GM19238 (cell line): ENCODE measurements around the gene KAT8.
"Not testable (repeated sequence)": the region's sequence is repeated elsewhere in the genome, so short reads cannot be mapped to it uniquely, and the experiment has no call there.

Experiments used
- DNase-seq: peaks from one replicate; pipeline ENCODE4 v3.0.0; 2011; ENCODE audit warnings: low spot score; ENCODE audit not compliant: insufficient read length

The KAT8 gene

GRCh38 chr16:31131416-31131815 is 14.0 kb downstream of the KAT8 start:
- DNase-seq = no peak

- DNase-seq = no peak
Measured at GRCh38 chr16:31131841-31132271, 14.4 kb downstream of the KAT8 start.

- no peak for DNase-seq
Measured at GRCh38 chr16:31132303-31132979, 15.0 kb downstream of the KAT8 start.

- no peak for DNase-seq
Measured at GRCh38 chr16:31133046-31133501, 15.6 kb downstream of the KAT8 start.

GRCh38 chr16:31134091-31134571 is 16.7 kb downstream of the KAT8 start:
- no peak for DNase-seq

- no peak for DNase-seq
Measured at GRCh38 chr16:31134625-31135534, 17.4 kb downstream of the KAT8 start.

GRCh38 chr16:31135535-31136286 is 18.2 kb downstream of the KAT8 start, which contains the start of gene PRSS8:
Gene PRSS8 (minus strand): TSS chr16:31135727. CDS start chr16:31135498, 229 bp downstream.
- DNase-seq = no peak

- DNase-seq = no peak
Measured at GRCh38 chr16:31136287-31136662, 18.8 kb downstream of the KAT8 start.

GRCh38 chr16:31136822-31137499 is 19.5 kb downstream of the KAT8 start:
- DNase-seq = not testable (repeated sequence)

GRCh38 chr16:31138621-31139578 is 21.4 kb downstream of the KAT8 start:
- DNase-seq = no peak

GRCh38 chr16:31141071-31141469 is 23.6 kb downstream of the KAT8 start:
- DNase-seq = not testable (repeated sequence)

GRCh38 chr16:31141489-31142108 is 24.1 kb downstream of the KAT8 start:
- DNase-seq = no peak

- DNase-seq = peak; percentile 99
Measured at GRCh38 chr16:31142109-31143010, 24.9 kb downstream of the KAT8 start.

GRCh38 chr16:31143011-31143693 is 25.7 kb downstream of the KAT8 start:
- no peak for DNase-seq

GRCh38 chr16:31143694-31144148 is 26.3 kb downstream of the KAT8 start:
- no peak for DNase-seq

GRCh38 chr16:31144418-31144817 is 27.0 kb downstream of the KAT8 start:
- not testable (repeated sequence) for DNase-seq

GRCh38 chr16:31145398-31145990 is 28.0 kb downstream of the KAT8 start:
- no peak for DNase-seq
